SK-N-SH (cell line): ENCODE data around the gene MPO. TPM values are rescaled to one million over a fixed set of nuclear protein-coding genes. Genes with fewer than 3 reads are reported as not detected.

Experiments
- CTCF ChIA-PET: fragments of 300-600, 350-600 bp; formaldehyde crosslinking; extraction: SDS; loops from one replicate; lab custom pipeline; 2021; lab: Yijun Ruan, JAX
- POLR2A ChIA-PET: fragments of 350-600 bp; sonication (Branson Sonifier 250); formaldehyde crosslinking; extraction: SDS; loops from one replicate; lab custom pipeline; 2020; ENCODE audit warnings: antibody characterized with exemption, inconsistent platforms; lab: Yijun Ruan, JAX
- DNase-seq: peaks from one replicate; pipeline ENCODE4 v3.0.0; 2012
- H2AFZ ChIP-seq: fragments of 200-600 bp; sonication (generic); 2 replicates; pipeline ENCODE4 v1.8.1; 2016; ENCODE audit warnings: antibody characterized with exemption, mild to moderate bottlenecking, low read depth
- H3F3A ChIP-seq: fragments of 200-600 bp; sonication (generic); replicated peaks from 2 replicates; pipeline ENCODE3; 2016; ENCODE audit warnings: antibody characterized with exemption, mild to moderate bottlenecking; ENCODE audit not compliant: insufficient read depth
- H3K27ac ChIP-seq, 2 experiments: fragments of 200-500 bp in 1 of 2; fragments of 200-600 bp in 1 of 2; sonication (Bioruptor generic) in 1 of 2; sonication (generic), shearing (Covaris generic) in 1 of 2; 2 replicates each; pipeline versions ENCODE4 v1.5.1 to v1.6.1; 2014 to 2016; ENCODE audit warnings: low read depth in 2 of 2, inconsistent platforms in 1 of 2, low read length in 1 of 2, mild to moderate bottlenecking in 1 of 2, mixed read lengths in 1 of 2
- H3K27me3 ChIP-seq: fragments of 200-600 bp; sonication (generic), shearing (Covaris generic); 2 replicates; pipeline ENCODE4 v1.6.1; 2016; ENCODE audit warnings: mixed run types; ENCODE audit not compliant: insufficient read depth
- H3K36me3 ChIP-seq, 2 experiments: fragments of 200-500 bp in 1 of 2; fragments of 200-600 bp in 1 of 2; sonication (Bioruptor generic) in 1 of 2; sonication (generic) in 1 of 2; replicated peaks in 1 of 2; 2 replicates each; pipeline versions ENCODE3 to v1.5.1; 2014 to 2016; ENCODE audit warnings: low read length in 1 of 2, mild to moderate bottlenecking in 1 of 2; ENCODE audit not compliant: insufficient read depth in 2 of 2, control insufficient read depth in 1 of 2
- H3K4me1 ChIP-seq, 2 experiments: fragments of 200-500 bp in 1 of 2; fragments of 200-600 bp in 1 of 2; sonication (Bioruptor generic) in 1 of 2; sonication (generic), shearing (Covaris generic) in 1 of 2; 2 replicates each; pipeline versions ENCODE4 v1.5.1 to v1.6.1; 2014 to 2016; ENCODE audit warnings: low read depth in 1 of 2, low read length in 1 of 2, mixed run types in 1 of 2; ENCODE audit not compliant: insufficient read depth in 2 of 2, control insufficient read depth in 1 of 2
- H3K4me2 ChIP-seq: fragments of 200-600 bp; sonication (generic), shearing (Covaris generic); 2 replicates; pipeline ENCODE4 v1.6.1; 2017; ENCODE audit warnings: mixed run types
- H3K4me3 ChIP-seq, 2 experiments: fragments of 200-500 bp in 1 of 2; fragments of 200-600 bp in 1 of 2; sonication (Bioruptor generic) in 1 of 2; sonication (generic), shearing (Covaris generic) in 1 of 2; 2 replicates each; pipeline versions ENCODE4 v1.5.1 to v1.8.1; 2014 to 2016; ENCODE audit warnings: low read depth in 2 of 2, inconsistent platforms in 1 of 2, low read length in 1 of 2, mild to moderate bottlenecking in 1 of 2, mixed read lengths in 1 of 2, moderate library complexity in 1 of 2
- H3K79me2 ChIP-seq: fragments of 200-600 bp; sonication (generic); 2 replicates; pipeline ENCODE4 v1.8.1; 2017; ENCODE audit warnings: mild to moderate bottlenecking; ENCODE audit not compliant: insufficient read depth
- H3K9ac ChIP-seq: fragments of 200-600 bp; sonication (generic); 2 replicates; pipeline ENCODE4 v1.6.1; 2017; ENCODE audit warnings: mixed run types
- H3K9me2 ChIP-seq: fragments of 200-600 bp; sonication (generic); 2 replicates; pipeline ENCODE4 v1.6.1; 2017; ENCODE audit warnings: mixed run types
- H3K9me3 ChIP-seq: fragments of 200-600 bp; sonication (generic); 2 replicates; pipeline ENCODE4 v1.6.1; 2017; ENCODE audit warnings: mixed run types, mild to moderate bottlenecking, moderate library complexity
- H4K20me1 ChIP-seq: fragments of 200-600 bp; sonication (generic); 2 replicates; pipeline ENCODE4 v1.6.1; 2017; ENCODE audit warnings: mild to moderate bottlenecking, mixed run types; ENCODE audit not compliant: insufficient read depth
- CHD2 ChIP-seq: fragments of 150-350 bp; IDR thresholded peaks from 2 replicates; pipeline ENCODE4 v1.6.1; 2018; ENCODE audit warnings: low read length; ENCODE audit not compliant: partially characterized antibody
- ELF1 ChIP-seq: IDR thresholded peaks from 2 replicates; pipeline ENCODE4 v1.4.0; 2012
- GATA2 ChIP-seq: sonication (generic); formaldehyde crosslinking; IDR thresholded peaks from 2 replicates; pipeline ENCODE4 v1.5.0; 2020; ENCODE audit warnings: mild to moderate bottlenecking, missing genetic modification reagents
- JUND ChIP-seq: IDR thresholded peaks from 2 replicates; pipeline ENCODE4 v1.4.0; 2012
- MEF2A ChIP-seq: IDR thresholded peaks from 2 replicates; pipeline ENCODE4 v1.4.0; 2012; ENCODE audit warnings: low read depth, borderline replicate concordance
- MXI1 ChIP-seq: IDR thresholded peaks from 2 replicates; pipeline ENCODE4 v1.6.1; 2012; ENCODE audit warnings: mild to moderate bottlenecking, low read depth, low read length, improper control_type of control experiment
- NFIC ChIP-seq: IDR thresholded peaks from 2 replicates; pipeline ENCODE4 v1.4.0; 2012; ENCODE audit warnings: borderline replicate concordance
- POLR2AphosphoS5 ChIP-seq: IDR thresholded peaks from 2 replicates; pipeline ENCODE4 v1.6.1; 2012; ENCODE audit warnings: low read depth, low read length
- RAD21 ChIP-seq: IDR thresholded peaks from 2 replicates; pipeline ENCODE4 v1.6.1; 2012; ENCODE audit warnings: mild to moderate bottlenecking, low read length
- RCOR1 ChIP-seq: fragments of 150-350 bp; IDR thresholded peaks from 2 replicates; pipeline ENCODE4 v1.6.1; 2017; ENCODE audit warnings: antibody characterized with exemption, low read length
- RXRA ChIP-seq: IDR thresholded peaks from 2 replicates; pipeline ENCODE4 v1.4.0; 2012; ENCODE audit warnings: low read depth, mild to moderate bottlenecking, borderline replicate concordance
- SIN3A ChIP-seq: IDR thresholded peaks from 2 replicates; pipeline ENCODE4 v1.6.1; 2012; ENCODE audit warnings: low read depth, mild to moderate bottlenecking, low read length, moderate library complexity, borderline replicate concordance
- TAF1 ChIP-seq: IDR thresholded peaks from 2 replicates; pipeline ENCODE4 v1.6.1; 2012; ENCODE audit warnings: low read depth, mild to moderate bottlenecking, low read length, moderate library complexity, borderline replicate concordance
- TEAD4 ChIP-seq: IDR thresholded peaks from 2 replicates; pipeline ENCODE4 v1.4.0; 2012; ENCODE audit warnings: mild to moderate bottlenecking, borderline replicate concordance; ENCODE audit not compliant: insufficient read depth
- WGBS: methylation state at CpG from one replicate; pipeline ENCODE4 v1.1.6; 2017; ENCODE audit warnings: low lambda C conversion rate; 5-methylcytosine and 5-hydroxymethylcytosine counted together
- polyA plus RNA-seq, 3 experiments: library from polyadenylated mRNA; depleted of rRNA; stranded (reverse); fragments of >200 nt; gene quantifications; 2 replicates each; pipeline ENCODE4 v1.2.3, GENCODE V29; 2012
- TF ChIP-seq, protein P1 (sequence below): fragments of 150-350 bp; IDR thresholded peaks from 2 replicates; pipeline ENCODE4 v1.6.1; 2016; ENCODE audit warnings: mild to moderate bottlenecking, low read depth, low read length
- TF ChIP-seq, protein P2 (sequence below): fragments of 150-350 bp; IDR thresholded peaks from 2 replicates; pipeline ENCODE4 v1.6.1; 2017; ENCODE audit warnings: antibody characterized with exemption, low read length, low read depth, borderline replicate concordance
- TF ChIP-seq, protein P3 (sequence below): IDR thresholded peaks from 2 replicates; pipeline ENCODE4; 2012
- TF ChIP-seq, protein P4 (sequence below): IDR thresholded peaks from 2 replicates; pipeline ENCODE4 v1.6.1; 2012; ENCODE audit warnings: mild to moderate bottlenecking, low read depth, low read length, moderate library complexity

MPO gene
- polyA plus RNA-seq, 1 of the 3 experiments (the other 2 are of a cell fraction): not detected

DNA sequence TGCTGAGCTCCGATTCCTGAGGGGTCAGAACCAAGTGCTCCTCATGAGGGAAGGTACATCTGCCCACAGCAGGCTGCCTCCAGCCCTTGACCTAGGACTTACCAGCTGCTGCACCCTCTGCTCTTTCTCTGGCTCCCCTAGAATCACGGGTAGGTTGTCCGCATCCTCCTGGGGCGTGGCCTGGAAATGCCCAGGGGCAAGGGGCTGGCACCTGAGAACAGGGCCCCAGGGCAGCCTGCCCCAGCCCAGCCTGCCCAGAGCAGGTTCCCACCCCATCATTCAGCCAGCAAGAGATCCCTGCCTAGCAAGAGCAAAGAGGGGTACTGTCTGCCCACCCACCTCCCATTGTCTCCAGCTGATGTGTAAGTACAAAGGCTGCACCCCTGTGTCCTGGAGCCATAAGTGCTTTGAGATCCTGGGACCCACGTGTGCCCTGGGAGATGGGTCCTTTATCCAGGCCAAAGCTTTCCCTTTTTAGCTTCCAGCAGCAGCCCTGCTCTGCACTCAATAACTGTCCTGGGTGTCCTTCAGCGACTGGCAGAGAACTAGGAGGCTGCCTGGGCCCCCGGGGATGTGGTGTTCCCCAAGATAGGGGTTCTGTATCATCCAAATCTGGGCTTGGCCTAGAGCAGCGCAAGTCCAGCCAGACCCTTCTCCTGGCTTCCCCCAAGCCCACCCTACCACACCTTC, 42.8 kb upstream of the MPO start:
- DNase-seq: no peak
- Histone ChIP-seq H3K27me3 (peaks cover 21% of the 10 kb centered on the region; the same call in 1 of the 2 replicates), H3K9ac (no peak overlapping the region), H2AFZ (no peak overlapping the region), H3K4me2 (no peak overlapping the region; the same call in 1 of the 2 replicates), H3F3A (no peaks in the 10 kb centered on the region), H3K36me3 (no peaks in the 10 kb centered on the region), H3K9me3 (no peaks in the 10 kb centered on the region), H3K4me3 (peak overlapping the region in 1 of 2 experiments; percentile 53; a peak in 2 of 4 replicates), H3K9me2 (no peaks in the 10 kb centered on the region), H4K20me1 (no peaks in the 10 kb centered on the region), H3K27ac (peak overlapping the region in 1 of 2 experiments; percentile 56; a peak in 1 of 4 replicates), H3K4me1 (peaks cover 0 to 29% of the 10 kb centered on the region in 2 experiments; a peak in 1 of 4 replicates), H3K79me2 (no peaks in the 10 kb centered on the region)
- ChIA-PET CTCF (interaction anchor here (0.6 to 3.9 kb wide), 6 partner anchors 14 to 93 kb away, joined by 3 to 21 read pairs (median 4); partner anchors contain the start of gene RNF43), POLR2A (interaction anchor here (1.2 to 5.8 kb wide), 4 partner anchors 9 to 241 kb away, joined by 3 to 57 read pairs (median 4); partner anchors contain the start of gene SUPT4H1)
- 79% methylated on average over 8 of the region's 8 CpGs for WGBS
- no peak for TF ChIP-seq MXI1
- no peak for TF ChIP-seq POLR2AphosphoS5
- no peak for TF ChIP-seq MEF2A
- TF ChIP-seq NFIC: no peak
- TF ChIP-seq, protein P1, sequence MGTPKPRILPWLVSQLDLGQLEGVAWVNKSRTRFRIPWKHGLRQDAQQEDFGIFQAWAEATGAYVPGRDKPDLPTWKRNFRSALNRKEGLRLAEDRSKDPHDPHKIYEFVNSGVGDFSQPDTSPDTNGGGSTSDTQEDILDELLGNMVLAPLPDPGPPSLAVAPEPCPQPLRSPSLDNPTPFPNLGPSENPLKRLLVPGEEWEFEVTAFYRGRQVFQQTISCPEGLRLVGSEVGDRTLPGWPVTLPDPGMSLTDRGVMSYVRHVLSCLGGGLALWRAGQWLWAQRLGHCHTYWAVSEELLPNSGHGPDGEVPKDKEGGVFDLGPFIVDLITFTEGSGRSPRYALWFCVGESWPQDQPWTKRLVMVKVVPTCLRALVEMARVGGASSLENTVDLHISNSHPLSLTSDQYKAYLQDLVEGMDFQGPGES: no peak
- no peak for TF ChIP-seq RCOR1

DNA sequence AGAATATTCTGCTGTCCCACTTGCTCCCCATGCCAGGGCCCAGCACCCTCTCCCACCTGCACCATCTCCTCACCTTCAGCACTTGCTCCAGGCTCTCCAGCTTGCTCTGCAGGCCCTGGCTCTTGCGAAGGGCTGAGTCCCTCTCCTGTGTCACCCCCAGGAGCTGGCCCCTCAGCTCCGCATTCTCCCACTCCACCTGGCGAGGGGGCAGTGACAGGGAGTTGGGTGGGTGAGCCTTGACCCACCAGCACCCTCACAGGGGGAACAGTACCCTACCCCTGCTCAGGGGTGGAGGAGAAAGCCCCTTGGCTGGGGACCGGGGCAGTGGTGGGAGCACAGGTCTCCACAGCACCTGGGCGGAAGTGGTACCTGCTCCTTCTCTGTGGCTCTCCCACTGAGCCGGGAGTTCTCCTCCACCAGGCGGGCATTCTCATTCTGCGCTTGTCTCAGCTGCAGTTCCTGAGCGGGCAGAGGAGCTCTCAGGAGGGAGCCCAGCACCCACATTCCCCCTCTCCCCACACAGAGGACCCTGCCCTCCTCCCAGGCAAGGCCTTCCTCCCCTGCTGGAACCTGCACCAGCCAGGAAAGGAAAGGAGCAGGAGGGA, 41.9 kb upstream of the MPO start:
- Histone ChIP-seq H2AFZ (no peak overlapping the region), H3K36me3 (no peaks in the 10 kb centered on the region), H4K20me1 (no peaks in the 10 kb centered on the region), H3K9ac (no peak overlapping the region), H3K9me2 (no peaks in the 10 kb centered on the region), H3K4me3 (no peak overlapping the region), H3K4me1 (peaks cover 0 to 24% of the 10 kb centered on the region in 2 experiments; a peak in 1 of 4 replicates), H3K9me3 (no peaks in the 10 kb centered on the region), H3F3A (no peaks in the 10 kb centered on the region), H3K27ac (no peak overlapping the region), H3K79me2 (no peaks in the 10 kb centered on the region), H3K4me2 (no peak overlapping the region), H3K27me3 (peaks cover 21% of the 10 kb centered on the region; the same call in 1 of the 2 replicates)
- 86% methylated on average over 9 of the region's 9 CpGs for WGBS
- CTCF ChIA-PET: interaction anchor here (1.2 to 3.9 kb wide), 4 partner anchors 10 to 94 kb away, joined by 3 to 21 read pairs (median 10); partner anchors contain the start of gene RNF43
- DNase-seq: no peak
- TF ChIP-seq ELF1 (no peak), GATA2 (CRISPR knock-in tag) (no peak), POLR2AphosphoS5 (no peak), RAD21 (no peak), JUND (no peak), TAF1 (no peak), RXRA (no peak), SIN3A (no peak), TEAD4 (no peak), MXI1 (no peak), CHD2 (no peak)
- TF ChIP-seq, protein P2, sequence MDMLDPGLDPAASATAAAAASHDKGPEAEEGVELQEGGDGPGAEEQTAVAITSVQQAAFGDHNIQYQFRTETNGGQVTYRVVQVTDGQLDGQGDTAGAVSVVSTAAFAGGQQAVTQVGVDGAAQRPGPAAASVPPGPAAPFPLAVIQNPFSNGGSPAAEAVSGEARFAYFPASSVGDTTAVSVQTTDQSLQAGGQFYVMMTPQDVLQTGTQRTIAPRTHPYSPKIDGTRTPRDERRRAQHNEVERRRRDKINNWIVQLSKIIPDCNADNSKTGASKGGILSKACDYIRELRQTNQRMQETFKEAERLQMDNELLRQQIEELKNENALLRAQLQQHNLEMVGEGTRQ: no peak
- TF ChIP-seq, protein P3, sequence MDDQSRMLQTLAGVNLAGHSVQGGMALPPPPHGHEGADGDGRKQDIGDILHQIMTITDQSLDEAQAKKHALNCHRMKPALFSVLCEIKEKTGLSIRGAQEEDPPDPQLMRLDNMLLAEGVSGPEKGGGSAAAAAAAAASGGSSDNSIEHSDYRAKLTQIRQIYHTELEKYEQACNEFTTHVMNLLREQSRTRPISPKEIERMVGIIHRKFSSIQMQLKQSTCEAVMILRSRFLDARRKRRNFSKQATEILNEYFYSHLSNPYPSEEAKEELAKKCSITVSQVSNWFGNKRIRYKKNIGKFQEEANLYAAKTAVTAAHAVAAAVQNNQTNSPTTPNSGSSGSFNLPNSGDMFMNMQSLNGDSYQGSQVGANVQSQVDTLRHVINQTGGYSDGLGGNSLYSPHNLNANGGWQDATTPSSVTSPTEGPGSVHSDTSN: no peak
- TF ChIP-seq, protein P4, sequence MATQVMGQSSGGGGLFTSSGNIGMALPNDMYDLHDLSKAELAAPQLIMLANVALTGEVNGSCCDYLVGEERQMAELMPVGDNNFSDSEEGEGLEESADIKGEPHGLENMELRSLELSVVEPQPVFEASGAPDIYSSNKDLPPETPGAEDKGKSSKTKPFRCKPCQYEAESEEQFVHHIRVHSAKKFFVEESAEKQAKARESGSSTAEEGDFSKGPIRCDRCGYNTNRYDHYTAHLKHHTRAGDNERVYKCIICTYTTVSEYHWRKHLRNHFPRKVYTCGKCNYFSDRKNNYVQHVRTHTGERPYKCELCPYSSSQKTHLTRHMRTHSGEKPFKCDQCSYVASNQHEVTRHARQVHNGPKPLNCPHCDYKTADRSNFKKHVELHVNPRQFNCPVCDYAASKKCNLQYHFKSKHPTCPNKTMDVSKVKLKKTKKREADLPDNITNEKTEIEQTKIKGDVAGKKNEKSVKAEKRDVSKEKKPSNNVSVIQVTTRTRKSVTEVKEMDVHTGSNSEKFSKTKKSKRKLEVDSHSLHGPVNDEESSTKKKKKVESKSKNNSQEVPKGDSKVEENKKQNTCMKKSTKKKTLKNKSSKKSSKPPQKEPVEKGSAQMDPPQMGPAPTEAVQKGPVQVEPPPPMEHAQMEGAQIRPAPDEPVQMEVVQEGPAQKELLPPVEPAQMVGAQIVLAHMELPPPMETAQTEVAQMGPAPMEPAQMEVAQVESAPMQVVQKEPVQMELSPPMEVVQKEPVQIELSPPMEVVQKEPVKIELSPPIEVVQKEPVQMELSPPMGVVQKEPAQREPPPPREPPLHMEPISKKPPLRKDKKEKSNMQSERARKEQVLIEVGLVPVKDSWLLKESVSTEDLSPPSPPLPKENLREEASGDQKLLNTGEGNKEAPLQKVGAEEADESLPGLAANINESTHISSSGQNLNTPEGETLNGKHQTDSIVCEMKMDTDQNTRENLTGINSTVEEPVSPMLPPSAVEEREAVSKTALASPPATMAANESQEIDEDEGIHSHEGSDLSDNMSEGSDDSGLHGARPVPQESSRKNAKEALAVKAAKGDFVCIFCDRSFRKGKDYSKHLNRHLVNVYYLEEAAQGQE: no peak
- POLR2A ChIA-PET: interaction anchor here (1.2 to 5.8 kb wide), 4 partner anchors 8 to 240 kb away, joined by 3 to 57 read pairs (median 4); partner anchors contain the start of gene SUPT4H1
